ENCODE results near the gene OPA1.
"Not testable (repeated sequence)": the region's sequence is repeated elsewhere in the genome, so short reads cannot be mapped to it uniquely, and the experiment has no call there.

OPA1 gene

DNA sequence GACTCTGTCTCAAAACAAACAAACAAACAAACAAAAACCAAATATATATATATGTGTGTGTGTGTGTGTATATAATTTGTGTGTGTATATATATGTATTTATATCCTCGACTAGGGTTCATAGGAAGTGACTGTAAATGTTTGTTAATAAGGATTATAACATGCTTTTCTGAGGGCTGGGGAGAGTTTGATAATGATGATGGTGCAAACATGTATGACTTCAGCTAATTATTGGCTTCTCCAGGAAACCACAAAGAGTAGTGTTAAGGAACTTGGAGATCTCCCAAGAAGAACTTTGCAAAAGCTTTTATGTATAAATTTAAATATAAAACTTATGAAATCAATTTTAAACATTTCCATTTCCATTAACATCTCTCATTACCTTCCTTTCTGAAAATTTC is 3.9 kb upstream of the OPA1 start:
- no peak for DNase-seq (ENCODE audit: low read depth, low spot score)

DNA sequence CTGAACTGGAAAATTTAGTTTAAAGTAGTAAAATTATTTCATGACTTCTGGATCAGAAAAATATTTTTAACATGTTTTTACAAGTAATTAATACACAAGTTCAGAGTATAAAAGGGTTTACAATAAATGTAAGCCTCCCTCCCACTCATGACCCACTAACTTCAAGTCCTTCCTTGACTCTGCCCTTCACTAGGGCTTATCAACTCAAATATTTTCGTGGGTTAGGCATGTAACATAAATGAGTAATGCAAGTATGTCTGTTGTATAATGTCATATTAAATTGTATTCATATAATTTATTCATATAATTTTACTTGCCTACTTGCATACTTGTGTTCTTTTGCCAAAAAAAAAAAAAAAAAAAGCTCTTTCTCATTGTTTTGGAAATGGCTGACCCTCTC is 3.4 kb upstream of the OPA1 start:
- no peak for DNase-seq (ENCODE audit: low read depth, low spot score)

DNA sequence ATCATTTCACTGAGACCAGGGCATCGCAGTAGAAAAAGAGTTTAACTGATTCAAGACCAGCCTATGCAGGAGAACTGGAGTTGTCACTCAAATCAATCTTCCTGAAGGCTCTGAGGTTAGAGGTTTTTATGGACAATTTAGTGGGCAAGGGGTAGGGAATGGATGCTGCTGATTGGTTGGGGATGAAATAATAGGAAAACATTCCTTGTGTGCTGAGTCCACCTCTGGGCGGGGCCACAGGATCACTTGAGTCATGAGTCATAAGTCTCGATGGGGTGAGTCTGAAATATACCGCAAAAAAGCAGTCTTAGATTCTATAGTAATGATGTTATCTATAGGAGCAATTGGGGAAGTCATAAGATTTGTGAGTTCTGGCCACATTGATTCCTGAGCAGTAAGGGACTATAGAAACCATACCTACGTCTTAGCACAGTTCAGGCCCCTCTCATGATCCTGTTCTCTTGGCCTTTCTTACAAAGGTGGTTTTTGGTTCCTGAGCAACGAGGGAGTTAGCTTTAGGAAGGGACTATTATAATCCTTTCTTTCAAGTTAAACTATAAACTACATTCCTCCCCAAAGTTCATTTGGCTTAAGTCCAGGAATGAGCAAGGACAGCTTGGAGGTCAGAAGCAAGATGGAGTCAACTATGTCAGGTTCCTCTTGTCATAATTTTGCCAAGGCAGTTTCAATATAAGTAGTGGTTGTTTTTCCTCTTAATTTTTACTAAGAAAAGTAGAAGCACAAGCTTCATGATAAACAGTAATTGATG is 2.7 kb upstream of the OPA1 start:
- no peak for DNase-seq (ENCODE audit: low read depth, low spot score)

DNA sequence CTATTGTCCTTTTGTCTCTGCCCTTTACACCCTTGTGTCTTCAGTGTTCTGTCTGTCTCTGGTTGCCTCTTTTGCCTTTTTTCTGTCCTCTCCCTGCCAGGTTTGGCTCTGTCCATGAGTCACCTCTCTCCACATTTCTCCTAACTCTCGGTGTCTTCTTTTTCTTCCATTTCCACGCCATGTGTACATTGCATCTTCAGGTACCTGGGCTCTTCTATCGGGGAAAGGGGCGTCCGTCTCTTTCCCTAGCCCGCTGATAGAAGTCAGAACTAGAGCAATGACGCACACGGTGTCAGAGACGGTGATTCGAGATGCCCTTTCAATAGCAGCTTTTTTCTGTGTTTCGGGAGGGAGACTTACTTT is 641 bp downstream of the OPA1 start:
- DNase-seq (ENCODE audit: low read depth, low spot score): no peak

DNA sequence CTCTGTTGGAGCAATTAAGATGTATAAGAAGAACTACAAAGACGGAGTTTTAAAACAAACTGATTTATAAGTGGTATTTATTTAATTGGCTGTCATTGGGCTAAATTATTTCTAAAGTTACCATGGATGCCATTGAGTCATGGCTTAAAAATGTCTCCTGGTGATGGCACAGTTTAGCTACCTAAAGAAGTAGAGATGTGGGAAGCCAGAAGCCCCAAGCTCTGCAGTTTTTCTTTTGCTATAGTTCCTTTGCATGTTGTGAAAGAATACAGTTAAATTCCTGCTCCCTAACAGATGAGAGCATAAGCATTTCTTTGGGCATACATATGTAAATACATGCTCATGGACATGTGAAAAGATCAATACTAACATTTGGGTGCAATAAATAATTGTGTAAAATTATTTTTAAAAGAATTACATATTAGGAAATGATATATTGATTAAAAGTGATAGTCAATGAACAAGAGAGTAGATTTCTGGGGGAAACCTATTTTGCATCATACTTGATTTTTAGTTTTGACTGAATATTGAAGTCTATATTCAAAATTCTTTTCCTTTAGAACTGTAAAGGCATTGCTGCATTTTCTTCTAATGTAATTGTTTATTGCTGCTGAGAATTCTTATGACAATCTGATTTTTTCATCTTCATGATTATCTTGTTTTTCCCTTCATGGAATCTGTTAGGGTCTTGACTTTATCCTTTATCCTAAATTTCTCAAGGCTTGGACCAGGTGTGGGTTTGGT is 2.1 kb downstream of the OPA1 start:
- DNase-seq (ENCODE audit: low read depth, low spot score): no peak

DNA sequence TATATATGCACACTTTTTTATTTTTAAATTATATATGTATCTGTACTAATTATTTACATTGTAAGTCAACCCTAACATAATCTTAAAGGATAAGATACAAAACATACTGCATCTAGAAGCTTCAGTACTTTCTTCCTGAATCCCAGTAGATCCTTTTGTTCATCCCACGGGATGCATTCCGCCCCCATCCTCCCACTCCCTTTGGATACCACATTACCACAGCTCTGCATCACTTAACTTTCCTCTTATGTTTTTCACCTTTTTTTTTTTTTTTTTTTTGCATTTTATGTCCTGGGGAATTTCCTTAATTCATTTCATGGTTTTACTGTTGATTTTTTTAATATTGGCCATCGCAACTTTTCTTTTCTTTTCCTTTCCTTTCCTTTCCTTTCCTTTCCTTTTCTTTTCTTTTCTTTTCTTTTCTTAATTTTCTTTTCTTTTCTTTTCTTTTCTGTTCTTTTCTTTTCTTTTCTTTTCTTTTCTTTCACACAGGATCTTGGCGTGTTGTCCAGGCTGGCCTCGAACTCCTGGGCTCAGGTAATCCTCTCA is 3.0 kb downstream of the OPA1 start:
- no peak for DNase-seq (ENCODE audit: low read depth, low spot score)

DNA sequence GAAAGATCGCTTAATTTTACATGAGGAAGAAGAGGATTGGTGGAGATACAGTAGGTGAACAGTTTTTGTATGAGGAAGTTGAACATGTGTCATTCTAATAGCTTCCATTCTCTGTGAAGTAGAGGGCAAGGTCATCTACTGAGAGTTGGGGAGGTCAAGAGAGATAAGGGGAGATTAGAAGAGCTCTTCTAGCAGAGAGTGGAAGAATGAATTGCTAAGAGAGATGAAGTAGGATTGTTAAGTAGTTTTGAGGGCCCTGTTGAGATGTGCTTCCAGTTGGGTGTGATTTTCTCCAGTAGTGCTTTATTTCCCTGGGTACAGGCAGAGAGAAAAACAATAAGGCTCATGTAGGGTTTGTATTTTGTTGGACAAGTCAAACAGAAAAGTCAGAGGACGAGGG is 5.2 kb downstream of the OPA1 start:
- DNase-seq (ENCODE audit: low read depth, low spot score): no peak

DNA sequence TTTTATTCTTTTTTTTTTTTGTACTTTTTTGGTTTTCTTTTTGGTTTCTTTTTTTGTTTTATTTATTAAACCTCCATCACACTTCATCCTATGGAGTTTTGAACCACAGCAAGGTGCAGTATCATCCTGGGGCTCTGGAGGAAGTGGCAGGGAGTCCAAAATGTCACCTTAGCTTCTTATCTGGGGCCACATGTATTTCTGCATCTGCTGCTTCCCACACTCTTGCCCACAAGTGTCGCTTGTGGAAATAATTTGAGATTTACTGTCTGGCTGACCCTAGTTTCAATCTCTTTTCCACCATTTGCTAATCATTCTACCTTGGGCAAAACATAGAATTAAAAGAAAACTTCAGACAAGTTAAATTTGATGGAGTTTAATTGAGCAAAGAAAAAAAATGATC is 6.4 kb downstream of the OPA1 start:
- no peak for DNase-seq (ENCODE audit: low read depth, low spot score)

DNA sequence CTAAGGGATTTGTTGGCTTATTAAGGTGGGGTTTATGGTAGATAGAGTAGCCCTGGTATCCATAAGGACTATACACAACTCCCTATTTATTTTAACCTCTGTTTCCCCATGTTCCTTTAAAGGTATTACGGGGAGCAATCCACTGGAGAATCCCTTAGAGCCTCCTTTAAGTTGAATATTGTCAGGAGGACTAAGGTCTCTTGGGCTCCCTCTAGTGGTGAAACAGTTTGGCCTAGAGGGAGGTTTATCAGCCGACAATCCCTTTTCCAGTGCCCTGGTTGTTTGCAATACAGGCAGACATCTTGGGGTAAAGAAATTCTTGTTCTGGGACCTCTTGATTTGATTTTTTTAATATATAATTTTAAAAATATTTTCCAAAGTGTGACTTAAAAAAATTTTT is 12.9 kb downstream of the OPA1 start:
- DNase-seq (ENCODE audit: low read depth, low spot score): no peak

DNA sequence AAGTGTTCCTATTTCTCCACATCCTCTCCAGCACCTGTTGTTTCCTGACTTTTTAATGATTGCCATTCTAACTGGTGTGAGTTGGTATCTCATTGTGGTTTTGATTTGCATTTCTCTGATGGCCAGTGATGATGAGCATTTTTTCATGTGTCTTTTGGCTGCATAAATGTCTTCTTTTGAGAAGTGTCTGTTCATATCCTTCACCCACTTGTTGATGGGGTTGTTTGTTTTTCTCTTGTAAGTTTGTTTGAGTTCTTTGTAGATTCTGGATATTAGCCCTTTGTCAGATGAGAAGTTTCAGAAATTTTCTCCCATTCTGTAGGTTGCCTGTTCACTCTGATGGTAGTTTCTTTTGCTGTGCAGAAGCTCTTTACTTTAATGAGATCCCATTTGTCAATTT is 13.9 kb downstream of the OPA1 start:
- DNase-seq (ENCODE audit: low read depth, low spot score): not testable (repeated sequence)

DNA sequence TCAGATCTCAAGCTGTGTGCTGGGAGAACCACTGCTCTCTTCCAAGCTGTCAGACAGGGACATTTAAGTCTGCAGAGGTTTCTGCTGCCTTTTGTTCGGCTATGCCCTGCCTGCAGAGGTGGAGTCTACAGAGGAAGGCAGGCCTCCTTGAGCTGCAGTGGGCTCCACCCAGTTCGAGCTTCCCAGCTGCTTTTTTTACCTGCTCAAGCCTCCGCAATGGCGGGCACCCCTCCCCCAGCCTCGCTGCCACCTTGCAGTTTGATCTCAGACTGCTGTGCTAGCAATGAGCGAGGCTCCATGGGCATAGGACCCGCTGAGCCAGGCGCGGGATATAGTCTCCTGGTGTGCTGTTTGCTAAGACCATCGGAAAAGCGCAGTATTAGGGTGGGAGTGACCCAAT is 17.5 kb downstream of the OPA1 start:
- not testable (repeated sequence) for DNase-seq (ENCODE audit: low read depth, low spot score)

DNA sequence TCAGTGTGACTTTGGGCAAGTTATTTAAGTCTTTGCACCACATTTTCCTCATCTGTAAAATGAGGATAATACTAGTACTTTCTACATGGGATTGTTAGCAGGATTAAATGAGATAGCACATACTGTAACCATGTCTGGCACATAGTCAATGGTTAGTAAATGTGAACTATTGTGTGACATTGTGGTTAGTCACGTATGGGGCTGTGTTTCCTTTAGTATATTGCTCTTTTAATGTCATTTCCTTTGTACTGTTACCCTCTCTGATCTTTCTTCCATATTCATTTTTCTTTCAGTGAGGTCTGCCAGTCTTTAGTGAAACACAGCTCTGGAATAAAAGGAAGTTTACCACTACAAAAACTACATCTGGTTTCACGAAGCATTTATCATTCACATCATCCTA is 21.4 kb downstream of the OPA1 start:
- no peak for DNase-seq (ENCODE audit: low read depth, low spot score)

DNA sequence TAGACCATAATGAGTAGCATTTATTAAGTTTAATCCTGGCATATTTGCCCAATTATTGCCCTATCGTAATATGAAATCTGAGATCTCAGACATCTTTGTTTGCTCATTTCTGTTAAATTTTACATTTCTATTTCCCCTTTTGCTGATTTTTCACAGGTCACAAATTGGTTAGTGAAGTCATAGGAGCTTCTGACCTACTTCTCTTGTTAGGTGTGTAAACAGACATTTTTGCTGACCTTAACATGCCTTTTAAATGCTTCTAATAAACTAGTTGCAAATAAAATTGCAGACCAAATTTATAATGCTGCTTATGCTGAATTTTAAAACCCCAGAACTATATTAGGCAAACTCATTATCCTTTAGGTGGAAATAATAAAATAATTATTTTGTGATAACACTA is 24.6 kb downstream of the OPA1 start:
- no peak for DNase-seq (ENCODE audit: low read depth, low spot score)

DNA sequence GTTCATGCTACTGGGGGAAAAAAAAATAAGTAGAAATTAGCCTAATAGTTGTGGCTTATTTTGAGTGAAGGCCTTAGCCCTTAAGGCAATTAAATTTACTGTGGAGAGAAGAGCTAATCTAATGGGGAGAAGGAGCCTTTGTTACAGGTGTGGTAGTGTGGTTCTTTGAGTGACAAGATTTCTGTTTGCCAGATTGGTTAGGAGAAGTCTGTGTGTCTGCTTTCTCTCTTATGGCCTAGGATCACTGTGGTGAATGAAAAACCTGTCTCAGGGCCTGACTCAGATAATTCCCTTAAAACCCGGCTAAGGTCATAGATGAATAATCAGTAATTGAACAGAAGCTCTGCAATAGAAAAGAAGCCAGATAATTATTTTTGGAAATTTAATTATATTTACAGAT is 27.0 kb downstream of the OPA1 start:
- DNase-seq (ENCODE audit: low read depth, low spot score): no peak

DNA sequence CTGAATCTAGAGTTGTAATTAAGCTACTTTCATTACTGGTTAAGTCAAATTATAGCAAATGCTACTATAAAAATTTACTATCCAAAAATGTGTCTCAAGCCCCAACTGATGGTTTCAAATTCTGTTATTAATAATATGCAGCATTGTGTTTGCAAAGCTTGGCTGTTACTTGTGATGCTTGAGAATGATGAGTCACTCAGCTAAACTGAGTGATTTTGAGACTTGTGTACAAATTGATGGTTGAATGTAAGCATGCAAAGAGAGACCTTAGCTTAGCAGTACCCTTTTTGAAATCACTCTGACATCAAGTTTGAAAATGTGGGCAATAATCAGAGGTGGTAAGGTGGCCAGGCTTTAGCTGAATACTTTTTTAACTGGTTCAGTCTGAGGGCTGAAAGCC is 27.6 kb downstream of the OPA1 start:
- no peak for DNase-seq (ENCODE audit: low read depth, low spot score)

DNA sequence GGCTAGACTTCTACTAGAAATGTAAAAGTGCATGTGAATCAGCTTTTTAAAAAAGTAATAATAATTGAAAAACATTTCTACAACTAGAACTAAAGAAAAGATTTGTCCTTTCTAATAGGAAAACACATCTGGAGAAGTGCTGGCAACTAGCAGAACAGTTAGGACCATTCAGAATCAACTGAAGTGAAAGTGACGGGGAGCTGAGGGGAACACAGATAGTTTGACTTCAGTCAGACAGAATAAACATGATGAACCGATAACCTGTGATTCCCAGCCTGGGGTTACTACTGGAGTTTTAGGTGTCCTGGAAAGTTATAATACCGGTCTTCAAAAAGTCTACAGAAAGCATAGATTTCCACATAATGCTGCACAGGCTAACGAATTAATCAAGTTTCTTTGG is 28.1 kb downstream of the OPA1 start:
- DNase-seq (ENCODE audit: low read depth, low spot score): no peak

DNA sequence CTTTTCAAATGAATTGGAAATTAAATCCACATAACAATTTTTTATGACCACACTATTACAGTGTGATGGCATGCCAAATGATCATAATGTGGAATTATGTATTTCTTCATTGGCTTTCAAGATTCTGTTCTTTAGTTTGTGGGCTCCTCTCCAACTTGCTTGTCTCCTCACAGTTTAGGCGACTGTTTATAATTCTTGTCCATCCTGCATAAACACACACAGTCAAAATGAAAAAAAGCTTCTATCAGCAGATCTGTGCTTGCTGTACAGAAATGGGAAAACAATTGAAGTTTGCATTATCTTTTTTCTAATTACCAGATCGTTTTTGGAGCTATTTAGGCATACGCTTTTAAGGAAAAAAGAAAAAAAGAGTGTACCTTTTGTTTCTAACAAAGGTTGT is 37.0 kb downstream of the OPA1 start:
- DNase-seq (ENCODE audit: low read depth, low spot score): no peak

DNA sequence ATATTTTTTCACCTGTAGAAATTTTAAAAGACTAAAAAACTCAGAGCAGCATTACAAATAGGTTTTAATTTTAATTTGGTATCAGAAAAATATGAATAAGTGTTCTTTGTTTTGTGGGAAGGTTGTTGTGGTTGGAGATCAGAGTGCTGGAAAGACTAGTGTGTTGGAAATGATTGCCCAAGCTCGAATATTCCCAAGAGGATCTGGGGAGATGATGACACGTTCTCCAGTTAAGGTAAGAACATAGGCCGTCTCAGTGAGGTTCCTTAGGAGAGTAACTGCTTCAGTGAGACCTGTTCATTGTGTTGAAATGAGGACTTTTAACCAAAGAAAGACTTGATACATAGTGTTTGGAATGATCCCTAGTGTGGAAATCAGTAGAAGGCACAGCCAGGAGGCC is 44.8 kb downstream of the OPA1 start:
- DNase-seq (ENCODE audit: low read depth, low spot score): no peak

DNA sequence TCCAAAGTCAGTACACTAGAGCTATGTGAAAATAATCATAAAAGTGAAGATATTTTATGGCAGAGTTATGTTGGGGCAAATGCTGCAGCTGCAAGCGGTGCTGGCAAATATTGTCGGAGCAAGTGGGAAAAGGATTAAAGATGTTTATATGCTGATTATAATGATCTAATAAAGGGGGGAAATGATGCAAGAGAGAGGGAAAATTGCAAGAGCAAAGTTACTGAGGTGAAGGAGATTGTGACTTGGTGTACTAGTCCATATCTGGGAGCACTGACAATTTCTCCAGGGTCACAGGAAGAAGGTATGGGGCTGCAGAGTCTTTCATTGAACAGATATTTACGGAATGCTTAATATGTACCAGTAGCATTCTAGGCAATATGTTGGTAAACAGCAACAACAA is 45.8 kb downstream of the OPA1 start:
- DNase-seq (ENCODE audit: low read depth, low spot score): no peak

DNA sequence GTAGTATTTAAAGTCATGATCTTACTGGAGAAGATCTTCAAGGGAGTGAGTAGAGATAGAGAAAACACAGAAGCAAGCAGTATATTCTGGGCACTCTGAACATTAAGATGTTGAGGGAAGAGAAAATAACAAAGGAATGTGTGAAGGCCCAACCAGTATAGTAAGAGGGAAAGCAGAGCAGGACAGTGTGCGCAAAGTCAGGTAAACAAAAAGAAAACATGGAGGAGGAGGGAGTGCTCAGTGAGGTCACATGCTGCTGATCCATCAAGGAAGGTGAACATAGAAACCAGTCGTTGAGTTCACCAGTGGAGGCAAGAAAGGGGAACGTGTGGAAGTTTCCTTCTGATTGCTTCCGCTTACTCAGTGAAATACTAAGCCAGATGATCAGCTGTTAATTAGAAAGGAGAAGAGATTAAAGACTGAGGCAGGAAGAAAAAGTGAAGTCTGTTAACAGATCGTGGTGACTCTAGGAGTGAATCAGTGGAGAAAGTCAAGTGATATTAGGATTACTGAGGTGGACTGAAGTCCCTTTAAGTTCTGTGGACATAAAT is 47.2 kb downstream of the OPA1 start:
- no peak for DNase-seq (ENCODE audit: low read depth, low spot score)

DNA sequence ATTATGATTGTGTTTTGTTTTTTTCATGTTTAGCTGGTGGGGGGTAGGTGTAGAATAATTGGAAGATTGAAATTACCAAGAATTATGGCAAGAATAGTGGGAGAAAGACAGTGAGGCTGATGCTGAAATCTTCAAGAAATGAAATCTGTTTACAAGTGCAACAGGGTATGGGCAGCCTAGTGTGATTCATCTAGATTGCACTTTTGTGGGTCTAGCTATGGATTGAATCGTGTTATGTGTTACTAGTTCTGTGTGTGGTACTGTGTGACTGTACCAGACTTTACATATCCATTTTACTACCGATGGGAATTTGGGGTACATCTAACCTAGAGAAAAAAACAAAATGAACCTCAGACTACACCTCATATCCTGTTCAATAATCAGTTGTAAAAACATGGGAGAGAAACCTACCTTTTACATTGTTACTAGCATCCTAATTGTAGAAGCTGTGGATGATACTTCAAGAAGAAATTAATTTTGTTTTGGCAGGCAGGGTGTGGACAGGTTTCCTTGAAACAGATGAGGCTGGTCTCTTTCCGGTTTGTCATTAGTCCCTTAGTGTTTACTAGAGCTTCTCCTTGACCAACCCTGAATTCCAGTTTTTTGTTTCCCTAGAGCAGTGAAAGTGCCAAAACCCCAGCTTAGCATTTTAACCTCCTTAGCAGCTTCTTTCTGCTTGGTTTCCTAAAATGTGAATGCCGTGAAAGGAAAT is 47.9 kb downstream of the OPA1 start:
- no peak for DNase-seq (ENCODE audit: low read depth, low spot score)

DNA sequence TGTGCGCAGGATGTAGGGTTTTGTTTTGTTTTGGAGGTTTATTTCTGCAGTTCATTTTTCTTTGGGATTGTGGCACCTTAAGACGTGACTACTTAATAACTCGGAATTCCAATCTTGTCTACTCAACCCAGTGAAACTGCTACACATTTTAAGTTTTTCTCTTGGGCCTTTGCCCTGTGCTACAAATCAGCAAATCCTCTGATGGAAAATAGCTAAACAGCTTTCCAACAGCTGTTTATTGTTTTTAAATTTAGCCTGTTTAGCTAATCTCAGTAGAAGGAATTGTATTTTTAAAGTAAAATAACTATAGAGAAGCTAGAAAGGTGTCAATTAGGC is 48.4 kb downstream of the OPA1 start:
- no peak for DNase-seq (ENCODE audit: low read depth, low spot score)
